NCI-H526 treated with DMSO at 0.1 percent for 48 hours (cell line): ENCODE measurements around the gene PKD1.
"Not testable (repeated sequence)": the region's sequence is repeated elsewhere in the genome, so short reads cannot be mapped to it uniquely, and the experiment has no call there.

Experiments used
- DNase-seq: peaks from one replicate; lab custom pipeline; 2025; lab: John Stamatoyannopoulos, UW

Gene PKD1

DNA sequence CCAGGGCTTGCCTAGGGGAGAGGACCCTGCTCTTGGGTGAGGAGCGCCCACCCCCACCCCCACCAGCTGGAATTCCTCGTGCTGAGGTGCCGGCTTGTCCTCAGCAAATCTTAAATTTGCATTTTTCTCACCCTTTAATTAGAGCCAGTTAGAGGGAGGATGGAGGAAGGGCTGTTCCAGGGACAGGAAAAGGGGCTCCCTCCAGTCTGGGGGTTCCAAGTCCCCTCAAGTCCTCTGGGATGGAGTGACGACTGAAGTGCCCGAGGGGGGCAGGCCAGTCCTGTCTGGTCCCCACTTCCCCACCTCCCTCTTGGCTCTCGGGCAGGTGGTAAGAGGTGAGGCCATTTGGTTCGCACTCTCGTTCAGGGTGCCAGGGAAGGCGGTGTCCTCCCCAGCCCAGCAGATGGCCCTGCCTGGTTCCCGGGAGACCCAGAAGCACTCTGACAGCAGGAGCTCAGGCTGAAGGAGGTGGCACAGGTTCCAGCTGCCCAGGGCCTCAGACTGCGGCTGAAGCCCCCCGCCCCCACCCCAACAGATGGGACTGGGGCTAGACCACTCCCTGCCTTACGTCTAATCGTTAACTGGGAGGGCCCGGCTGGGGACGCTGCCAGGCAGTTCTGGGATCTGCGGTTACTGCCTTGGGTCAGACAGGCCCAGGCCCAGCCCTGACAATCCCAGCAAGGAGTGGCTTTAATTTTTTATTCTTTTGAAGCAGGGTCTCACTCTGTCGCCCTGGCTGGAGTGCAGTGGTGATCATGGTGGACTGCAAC, 14.9 kb upstream of the PKD1 start:
- peak; percentile 24 for DNase-seq

DNA sequence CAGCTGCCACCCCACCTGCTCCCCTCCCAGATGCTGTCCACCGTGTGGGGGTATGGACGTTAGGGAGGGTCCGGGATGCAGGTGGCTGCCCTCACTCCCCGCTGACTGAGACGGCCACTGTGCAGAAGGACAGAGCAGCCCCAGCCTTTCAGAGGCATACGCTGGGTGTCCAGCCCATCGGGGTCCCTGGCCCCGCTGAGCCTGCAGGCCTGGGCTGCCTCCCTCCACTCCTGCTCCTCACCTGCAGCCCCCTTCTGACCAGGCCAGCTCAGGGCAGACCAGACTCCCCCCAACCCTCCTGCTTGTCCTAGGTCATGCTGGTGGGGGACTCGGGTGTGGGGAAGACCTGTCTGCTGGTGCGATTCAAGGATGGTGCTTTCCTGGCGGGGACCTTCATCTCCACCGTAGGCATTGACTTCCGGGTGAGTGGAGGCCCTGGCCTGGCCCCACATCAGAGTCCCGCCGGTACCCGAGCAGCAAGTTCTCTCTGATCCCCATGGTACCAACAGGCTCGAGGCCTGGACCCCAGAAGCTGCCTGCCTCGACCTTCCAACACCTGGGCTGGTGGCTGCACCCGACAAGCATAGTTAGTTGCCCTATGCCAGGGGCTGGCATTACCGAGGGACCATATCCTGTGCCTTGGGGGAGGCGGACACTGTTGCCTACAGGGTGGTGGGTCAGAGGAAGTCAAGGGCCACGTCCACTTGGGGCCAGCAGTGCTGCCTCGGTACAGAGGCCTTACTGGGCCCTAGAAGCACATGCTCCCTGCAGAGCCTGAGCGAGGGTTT, 14.1 kb upstream of the PKD1 start:
- no peak for DNase-seq

DNA sequence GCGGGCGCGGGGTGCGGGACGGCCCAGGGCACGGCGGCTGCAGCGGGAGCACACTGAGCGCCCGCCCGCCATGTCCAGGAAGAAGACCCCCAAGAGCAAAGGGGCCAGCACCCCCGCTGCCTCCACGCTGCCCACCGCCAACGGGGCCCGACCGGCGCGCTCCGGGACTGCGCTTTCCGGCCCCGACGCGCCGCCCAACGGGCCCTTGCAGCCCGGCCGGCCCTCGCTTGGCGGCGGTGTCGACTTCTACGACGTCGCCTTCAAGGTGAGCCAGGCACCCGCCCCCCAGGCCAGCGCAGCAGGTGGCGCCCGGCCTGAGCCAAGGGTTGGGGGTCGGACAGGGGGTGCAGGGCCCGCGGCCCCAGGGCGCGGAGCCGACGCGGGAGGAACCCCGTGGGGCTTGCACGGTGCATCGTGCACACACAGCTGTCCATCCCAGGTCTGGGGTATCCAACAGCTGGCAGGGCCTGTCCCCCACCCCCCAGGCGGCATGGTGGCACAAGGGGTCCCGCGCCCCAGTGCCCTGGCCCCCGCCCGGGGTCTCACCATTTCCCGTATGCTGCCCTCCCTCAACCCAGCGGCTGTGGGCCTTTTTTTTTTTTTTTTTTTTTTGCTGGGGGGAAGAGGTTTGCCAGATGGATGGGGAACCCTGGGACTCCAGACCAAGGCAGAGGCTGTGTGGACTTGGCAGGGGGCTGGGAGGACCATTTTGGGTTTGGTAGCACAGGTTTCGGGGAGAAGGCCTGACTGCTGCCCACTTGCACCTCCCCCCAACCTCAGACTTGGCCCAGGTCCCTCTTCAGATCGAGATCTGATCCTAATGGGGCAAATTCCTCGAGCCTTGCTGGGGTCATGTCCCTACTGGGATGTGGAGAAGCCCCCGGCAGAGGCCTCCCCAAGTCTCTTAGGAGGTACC, 13.3 kb upstream of the PKD1 start:
- no peak for DNase-seq

DNA sequence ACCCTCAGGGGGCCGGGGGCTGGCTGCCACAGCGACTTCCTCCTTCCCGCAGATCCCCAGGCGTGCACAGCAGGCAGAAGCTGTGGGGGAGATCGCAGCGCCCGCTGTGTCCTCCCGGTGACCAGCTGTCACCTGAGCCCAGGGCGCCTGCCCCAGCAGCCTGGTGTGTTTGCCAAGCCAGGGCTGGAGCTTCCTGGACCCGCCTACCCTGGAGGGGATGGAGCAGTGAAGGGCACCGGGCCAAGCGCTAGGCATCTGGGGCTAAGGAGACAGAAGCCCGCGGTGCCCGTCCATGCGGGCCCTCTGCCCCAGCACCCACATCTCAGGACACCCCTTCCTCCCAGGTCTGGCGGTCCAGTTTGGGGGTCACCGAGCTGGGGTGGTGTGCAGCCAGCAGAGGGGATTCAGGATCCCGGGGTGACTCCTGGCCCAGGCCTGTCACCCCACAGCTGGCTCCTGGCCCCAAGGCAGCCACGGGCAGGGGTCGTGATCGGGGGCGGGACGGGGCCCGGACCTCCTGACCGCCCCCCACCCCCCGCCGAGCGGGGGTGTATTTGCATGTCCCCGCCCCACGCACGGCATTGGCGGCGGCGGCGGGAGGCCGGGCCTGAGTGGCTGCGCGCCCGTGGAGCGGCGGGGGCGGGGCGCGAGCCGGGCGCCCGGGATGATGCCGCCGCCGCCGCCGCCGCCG, 12.4 kb upstream of the PKD1 start, which contains the start of gene RAB26:
Gene RAB26, plus strand, starts transcription at position 645 of the 691 bp plus-strand sequence. CDS start 159 bp downstream, outside the sequence.
- peak; percentile 18 for DNase-seq

DNA sequence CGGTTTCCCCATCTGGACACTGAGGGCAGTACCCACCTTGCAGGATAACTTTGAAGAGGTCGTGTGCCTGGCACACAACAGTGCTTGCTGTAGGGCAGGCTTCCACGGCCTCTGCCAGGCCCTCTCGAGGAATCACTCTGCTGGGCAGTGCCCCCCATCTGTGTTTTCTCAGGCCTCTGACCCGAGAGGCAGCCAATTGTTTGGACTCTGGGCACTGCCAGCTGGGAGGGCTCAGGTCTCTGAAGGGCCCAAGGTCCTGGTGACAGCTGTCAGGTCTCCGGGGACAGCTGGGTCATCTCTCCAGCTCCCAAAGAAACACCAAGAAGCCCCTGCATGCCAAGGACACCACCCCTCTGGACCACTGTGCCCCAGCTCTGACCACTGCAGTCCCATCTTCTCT, 11.7 kb upstream of the PKD1 start:
- no peak for DNase-seq

DNA sequence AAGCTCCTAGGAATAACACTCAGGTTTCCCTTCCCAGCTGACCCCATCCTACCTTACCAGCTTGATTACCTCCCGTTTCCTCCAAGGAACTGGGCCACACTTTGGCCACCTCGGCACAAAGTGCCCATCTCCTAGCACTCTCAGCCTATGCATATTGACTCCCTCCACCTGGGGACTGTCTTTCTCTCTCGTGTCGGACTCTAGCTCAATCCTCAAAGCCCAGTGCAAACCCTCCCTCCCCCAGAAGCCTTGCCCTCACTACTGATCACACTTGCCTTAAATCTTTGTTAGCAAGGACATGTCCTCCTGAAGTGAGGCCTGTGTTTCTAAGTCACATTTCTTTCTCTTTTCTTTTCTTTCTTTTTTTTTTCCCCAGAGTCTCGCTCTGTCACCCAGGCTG, 10.1 kb upstream of the PKD1 start:
- DNase-seq, result no peak

DNA sequence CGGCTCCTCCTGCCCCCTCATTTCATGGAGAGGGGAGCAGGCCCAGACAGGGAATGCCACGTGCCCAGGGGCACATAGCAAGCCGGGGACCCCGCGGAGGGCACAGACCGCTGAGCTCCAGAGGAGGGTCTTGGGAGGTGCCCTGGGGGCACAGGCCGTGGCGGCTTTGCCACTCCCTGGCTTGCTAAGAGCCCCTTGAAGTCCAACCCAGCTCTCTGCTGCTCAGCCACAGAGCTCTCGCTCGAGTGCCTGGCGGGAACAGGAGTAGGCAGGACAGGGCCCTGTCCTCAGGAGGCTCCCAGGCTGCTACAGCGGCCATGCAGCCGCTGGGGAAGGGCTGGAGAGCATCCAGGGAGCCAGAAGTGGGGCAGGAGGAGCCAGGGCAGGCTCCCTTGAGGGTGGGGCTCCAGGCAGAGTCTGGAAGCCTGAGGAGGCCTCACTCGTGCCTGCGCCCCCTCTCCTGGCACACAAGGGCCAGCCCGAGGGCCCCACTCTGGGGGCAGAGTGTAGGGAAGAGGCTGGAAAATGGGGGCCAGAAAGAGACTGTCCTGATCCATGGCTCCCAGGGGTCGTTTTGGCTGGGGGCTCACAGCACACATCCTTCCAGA, 8.3 kb upstream of the PKD1 start:
- DNase-seq, result no peak

DNA sequence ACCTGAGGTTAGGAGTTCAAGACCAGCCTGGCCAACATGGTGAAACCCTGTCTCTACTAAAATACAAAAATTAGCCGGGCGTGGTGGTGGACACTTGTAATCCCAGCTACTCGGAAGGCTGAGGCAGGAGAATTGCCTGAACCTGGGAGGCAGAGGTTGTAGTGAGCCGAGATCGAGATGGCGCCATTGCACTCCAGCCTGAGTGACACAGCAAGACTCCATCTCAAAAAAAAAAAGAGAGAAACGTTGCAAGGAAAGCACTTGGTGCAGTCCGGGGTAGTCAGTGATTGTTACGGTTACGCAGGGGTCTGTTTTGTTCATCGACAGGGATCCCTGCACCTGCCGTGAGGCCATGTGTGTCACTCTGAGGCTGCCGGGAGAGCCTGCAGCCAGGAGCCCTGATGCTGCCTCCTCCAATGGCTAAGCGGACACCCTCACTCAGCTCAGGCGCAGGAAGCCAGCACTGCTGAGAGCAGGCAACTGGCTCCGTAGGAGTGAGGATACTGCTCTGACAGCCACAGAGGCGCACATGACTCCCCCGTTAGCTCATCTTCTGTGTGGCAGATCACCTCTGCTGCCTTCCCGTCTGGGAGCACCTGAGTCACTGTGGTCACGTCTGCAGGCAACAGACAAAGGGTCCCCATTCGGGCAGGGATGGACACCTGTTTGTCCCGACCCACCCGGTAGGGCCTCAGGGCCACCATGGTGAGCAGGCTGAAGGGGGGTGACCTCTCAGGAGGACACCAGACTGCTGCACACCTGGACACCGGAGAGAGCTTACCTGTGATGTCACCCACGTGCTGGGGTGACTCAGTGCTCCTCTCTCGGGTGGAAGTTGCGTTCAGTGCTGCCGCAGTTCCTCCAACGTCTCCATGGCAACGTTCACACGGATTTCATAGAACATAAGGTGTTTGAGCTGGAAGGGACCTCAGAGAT, 7.5 kb upstream of the PKD1 start:
- no peak for DNase-seq

DNA sequence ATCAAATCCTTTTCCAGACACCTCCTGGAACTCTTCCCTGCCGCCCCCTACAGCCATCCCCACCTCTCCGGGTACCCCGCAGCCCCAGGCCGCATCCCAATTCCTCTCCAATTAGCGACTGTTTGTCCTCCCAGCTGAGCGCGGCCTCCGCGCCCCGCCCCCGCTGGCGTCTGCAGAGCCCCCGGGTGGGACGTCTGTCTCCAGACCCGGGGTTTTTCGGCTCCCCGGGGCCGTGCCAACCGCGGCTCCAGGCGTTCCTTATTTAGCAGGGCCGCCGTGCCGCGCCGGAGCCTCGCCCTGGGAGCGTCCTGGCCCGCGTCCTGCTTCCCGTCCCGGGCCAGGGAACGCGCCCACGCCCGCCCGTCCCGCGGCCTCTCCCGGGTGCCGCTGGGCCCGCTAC, 627 bp downstream of the PKD1 start:
- not testable (repeated sequence) for DNase-seq

DNA sequence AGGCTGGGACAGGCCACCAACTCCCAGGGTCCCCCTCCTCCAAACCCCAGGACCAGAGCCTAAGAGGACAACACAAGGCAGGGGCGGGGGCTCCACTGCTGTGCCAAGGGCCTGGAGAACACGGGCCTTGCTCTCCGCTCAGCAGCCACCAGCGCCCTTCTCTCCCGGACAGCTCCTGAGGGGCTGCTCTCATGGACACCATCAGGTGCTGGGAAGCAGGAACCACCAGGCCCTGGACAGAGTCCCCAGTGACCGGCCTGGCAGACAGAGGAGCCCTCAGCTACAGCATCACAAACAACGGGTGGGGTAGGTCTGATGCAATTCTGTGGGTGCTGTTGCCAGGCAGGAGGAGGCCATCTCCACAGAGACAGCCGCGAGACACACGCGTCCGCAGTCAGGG, 1.9 kb downstream of the PKD1 start:
- not testable (repeated sequence) for DNase-seq

DNA sequence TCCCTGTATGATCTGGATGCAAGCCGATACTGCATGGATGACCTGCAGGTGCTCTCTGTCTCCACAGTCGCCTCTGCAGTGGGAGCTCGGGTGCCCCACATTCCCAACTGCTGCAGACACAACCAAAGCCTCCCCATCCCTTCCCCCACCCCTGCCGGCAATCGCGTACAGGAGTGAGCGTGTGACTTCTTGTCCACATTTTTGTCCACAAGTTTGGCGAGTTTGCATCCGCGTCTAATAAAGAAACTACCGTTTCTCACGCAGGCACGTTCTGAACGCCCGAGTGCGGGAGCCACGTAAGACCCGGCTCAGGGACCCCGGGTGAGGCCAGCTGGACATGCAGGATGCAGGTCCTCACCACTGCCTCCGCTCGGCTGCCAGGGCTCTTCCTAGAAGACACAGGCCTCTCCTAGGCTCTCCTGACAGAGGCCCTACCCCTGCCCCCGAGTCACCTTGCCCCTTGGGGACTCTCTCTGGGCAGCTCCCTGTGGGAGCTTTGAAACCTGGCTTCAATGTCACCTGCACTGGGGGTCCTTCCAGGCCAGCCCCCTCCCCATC, 5.7 kb downstream of the PKD1 start:
- DNase-seq, result not testable (repeated sequence)

DNA sequence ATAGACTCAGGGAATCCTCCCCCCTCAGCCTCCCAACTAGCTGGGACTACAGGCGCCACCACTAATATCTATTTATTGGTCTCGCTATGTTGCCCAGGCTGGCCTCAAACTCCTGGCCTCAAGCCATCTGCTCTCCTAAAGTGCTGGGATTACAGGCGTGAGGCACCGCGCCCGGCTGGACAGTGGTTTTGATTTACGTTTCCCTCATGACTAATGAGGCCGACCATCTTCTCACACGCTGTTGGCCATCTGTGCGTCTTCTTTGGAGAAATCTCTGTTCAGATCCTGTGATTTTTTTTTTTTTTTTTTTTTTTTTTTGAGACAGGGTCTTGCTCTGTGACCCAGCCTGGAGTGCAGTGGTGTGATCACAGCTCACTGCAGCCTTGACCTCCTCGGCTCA, 6.4 kb downstream of the PKD1 start:
- not testable (repeated sequence) for DNase-seq

DNA sequence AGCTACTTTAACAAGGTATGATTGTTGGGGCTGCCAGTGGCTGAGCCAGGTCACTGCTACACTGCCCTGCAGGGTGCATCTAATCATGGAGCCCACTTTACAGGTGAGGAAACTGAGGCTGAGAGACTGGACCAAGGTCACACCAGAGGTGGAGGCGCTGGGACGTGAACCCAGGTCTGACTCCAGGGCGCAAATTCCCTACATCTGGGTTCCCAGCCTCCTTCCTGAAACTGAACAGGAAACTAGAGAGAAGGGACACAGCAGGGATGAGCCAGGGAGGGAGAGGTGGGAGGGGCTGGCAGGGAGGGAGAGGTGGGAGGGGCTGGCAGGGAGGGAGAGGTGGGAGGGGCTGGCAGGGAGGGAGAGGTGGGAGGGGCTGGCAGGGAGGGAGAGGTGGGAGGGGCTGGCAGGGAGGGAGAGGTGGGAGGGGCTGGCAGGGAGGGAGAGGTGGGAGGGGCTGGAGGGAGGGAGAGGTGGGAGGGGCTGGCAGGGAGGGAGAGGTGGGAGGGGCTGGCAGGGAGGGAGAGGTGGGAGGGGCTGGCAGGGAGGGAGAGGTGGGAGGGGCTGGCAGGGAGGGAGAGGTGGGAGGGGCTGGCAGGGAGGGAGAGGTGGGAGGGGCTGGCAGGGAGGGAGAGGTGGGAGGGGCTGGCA, 7.9 kb downstream of the PKD1 start:
- not testable (repeated sequence) for DNase-seq

DNA sequence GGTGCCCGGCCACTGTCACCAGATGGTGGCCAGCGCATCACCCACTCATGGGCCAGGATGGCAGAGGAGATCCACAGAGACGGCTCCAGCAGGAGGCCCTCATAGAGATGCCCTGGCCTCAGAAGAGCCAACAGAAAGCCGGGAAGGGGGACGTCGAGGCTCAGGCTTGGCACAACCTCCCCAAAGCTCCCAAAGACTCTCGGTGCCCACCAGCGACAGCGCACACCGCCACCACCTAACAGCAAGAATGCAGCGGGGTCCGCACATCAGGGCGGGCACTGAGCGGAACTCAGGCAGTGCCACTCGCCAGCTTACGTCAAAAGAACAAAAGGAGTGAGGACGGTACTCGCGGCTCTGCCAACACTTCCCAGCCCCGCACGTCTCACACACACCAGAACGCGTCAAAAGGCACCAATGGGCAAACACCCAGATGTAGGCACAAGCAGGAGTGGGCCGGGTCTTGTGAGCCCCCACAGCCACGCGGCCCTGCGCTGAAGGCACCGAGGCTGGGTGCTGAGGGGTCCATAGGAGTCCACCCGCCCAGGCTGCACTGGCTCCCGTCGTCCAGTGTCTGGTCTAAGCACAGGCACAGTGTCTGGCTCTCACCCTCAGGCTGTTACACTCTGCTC, 8.7 kb downstream of the PKD1 start:
- DNase-seq, result not testable (repeated sequence)

DNA sequence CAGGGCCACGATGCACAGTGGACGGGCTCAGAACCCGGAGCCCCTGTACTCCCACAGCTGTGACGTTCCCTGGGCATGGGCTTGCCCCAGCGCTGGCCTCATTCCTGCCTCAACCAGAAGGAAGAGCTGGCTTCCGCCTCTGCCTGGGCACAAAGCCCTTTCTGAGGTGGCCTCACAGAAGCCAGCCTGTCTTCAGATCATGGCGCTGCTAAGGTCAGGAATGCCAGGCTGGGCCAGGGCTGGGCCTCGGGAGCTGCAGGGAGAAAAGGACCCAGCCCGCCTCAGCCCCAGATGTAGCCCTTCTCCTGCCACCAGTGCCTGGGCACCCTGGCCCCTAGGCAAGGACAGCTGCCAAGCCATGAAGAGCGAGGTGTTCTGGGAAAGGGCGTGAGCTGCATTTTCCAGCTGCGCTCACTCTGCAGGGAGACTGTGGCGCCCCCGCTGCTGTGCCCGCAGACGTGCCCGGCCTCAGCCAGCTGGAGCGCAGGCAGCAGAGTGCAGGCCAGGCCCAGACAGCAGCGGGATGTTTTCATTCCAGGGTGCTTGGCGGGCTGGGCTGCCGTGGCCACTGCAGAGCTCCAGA, 9.4 kb downstream of the PKD1 start:
- not testable (repeated sequence) for DNase-seq

DNA sequence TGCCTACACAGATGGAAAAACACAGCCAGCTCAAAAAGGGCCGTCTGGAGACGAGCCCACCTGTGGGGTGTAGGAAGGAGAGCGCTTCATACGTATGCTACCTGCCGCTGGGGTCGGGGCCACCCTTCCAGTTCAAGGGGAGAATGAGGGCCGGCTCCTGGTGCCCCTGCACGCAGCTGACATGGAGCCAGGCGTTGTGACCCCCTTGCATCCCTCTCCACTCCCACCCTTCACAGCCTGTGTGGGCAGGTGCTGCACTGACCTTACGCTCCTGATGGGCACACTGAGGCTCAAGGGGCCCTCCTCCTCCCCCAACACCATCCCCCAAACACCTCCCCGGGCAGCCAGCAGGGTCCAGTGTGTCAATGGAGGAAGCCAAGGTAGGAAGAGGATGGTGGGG, 10.1 kb downstream of the PKD1 start:
- DNase-seq, result not testable (repeated sequence)

DNA sequence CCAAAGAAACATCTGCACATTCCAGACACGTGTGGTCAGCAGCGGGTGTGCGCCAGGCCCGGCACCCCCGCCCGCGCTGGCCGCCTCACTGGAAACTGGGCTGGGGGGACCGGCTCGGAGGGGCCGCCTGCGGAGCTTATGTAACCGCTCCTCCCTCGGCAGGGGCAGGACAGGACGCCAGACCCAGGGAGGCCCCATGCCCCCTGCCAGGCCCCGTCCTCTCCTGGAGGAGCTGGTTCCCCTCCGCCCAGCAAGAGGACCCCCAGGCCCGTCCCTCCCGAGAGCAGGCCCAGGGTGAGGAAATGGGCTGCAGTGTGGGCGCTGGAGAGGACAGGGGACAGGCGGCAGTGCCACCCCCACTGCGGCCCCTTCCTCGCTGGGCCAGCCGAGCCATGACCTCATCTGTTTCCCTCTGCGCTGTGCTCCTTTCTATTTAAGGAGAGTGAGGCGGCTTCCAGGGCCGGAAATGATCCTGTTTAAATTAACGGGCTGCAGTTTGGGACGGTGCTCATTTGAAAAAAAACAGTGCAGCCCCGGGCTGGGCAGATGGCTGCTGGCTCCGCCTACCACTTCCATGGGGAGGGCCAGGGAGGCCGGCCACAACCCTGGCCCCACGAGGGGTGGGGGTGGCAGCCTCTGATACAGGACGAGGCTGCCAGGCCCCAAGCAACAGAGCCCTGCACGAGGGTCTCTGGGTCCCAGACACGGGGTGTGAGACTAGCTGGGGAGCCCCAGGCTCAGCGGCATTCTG, 10.8 kb downstream of the PKD1 start:
- DNase-seq, result not testable (repeated sequence)

DNA sequence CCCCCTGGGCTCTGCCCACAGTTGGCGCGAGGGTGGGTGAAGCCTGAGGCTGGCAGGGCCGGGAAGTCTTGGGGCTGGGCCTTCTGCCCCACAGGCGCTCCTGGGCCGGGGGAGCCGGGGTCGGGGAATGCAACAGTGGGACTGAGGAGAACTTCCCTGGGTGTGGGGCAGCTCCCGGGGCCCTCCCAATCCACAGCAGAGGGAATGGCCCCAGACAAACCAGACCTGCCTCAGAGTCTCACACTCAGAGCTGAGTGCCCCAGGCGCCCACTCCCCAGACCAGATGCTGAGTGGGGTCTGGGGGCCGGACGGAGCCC, 11.4 kb downstream of the PKD1 start:
- not testable (repeated sequence) for DNase-seq
